Ishikawa (cell line): ENCODE results near the gene MED15.

Experiments used
- CEBPB ChIP-seq: IDR thresholded peaks from 2 replicates; pipeline ENCODE4 v1.6.1; 2012
- CREB1 ChIP-seq: IDR thresholded peaks from 2 replicates; pipeline ENCODE4 v1.6.1; 2012; ENCODE audit warnings: low read depth
- EGR1 ChIP-seq: IDR thresholded peaks from 2 replicates; pipeline ENCODE4 v1.6.1; 2012
- EP300 ChIP-seq: IDR thresholded peaks from 2 replicates; pipeline ENCODE4 v1.6.1; 2012; ENCODE audit warnings: borderline replicate concordance
- FOXM1 ChIP-seq: IDR thresholded peaks from 2 replicates; pipeline ENCODE4 v1.6.1; 2012; ENCODE audit warnings: low read depth, borderline replicate concordance
- MAX ChIP-seq: IDR thresholded peaks from 2 replicates; pipeline ENCODE4 v1.6.1; 2012
- NFIC ChIP-seq: IDR thresholded peaks from 2 replicates; pipeline ENCODE4 v1.6.1; 2012
- RAD21 ChIP-seq: IDR thresholded peaks from 2 replicates; pipeline ENCODE4 v1.6.1; 2012; ENCODE audit warnings: low read depth
- REST ChIP-seq: IDR thresholded peaks from 2 replicates; pipeline ENCODE4 v1.6.1; 2012; ENCODE audit warnings: low read depth, mild to moderate bottlenecking
- TAF1 ChIP-seq: IDR thresholded peaks from 2 replicates; pipeline ENCODE4 v1.6.1; 2012; ENCODE audit warnings: low read depth, mild to moderate bottlenecking
- TCF12 ChIP-seq: IDR thresholded peaks from 2 replicates; pipeline ENCODE4 v1.6.1; 2012; ENCODE audit warnings: low read depth
- TEAD4 ChIP-seq: IDR thresholded peaks from 2 replicates; pipeline ENCODE4 v1.6.1; 2012
- USF1 ChIP-seq: IDR thresholded peaks from 2 replicates; pipeline ENCODE4 v1.6.1; 2012
- YY1 ChIP-seq: IDR thresholded peaks from 2 replicates; pipeline ENCODE4 v1.6.1; 2012; ENCODE audit warnings: low read depth
- ZBTB7A ChIP-seq: IDR thresholded peaks from 2 replicates; pipeline ENCODE4 v1.6.1; 2012; ENCODE audit warnings: low read depth

The MED15 gene

GRCh38 chr22:20542055-20542454, 34.6 kb downstream of the MED15 start:
- TF ChIP-seq RAD21 (no peak), USF1 (no peak)

DNA sequence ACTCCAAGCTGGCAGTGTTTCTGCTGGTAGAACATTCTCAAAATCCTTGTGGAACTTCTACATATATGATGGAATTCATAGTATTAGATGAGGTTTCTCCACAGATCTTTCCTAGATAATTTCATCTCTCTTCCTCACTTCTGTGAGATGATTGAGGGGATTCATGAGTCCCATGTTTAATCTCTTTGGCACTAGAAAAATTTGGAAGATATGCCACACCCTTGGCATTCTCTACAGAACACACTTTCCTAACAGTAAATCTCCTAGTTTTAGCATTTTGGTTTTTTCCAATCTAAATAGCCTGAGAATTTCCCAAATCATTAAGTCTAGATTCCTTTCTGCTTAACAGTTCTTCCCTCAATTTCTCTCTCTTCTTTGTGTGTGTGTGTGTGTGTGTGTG, 35.3 kb downstream of the MED15 start:
- TF ChIP-seq TCF12, result no peak
- no peak for TF ChIP-seq RAD21
- no peak for TF ChIP-seq EGR1
- no peak for TF ChIP-seq CREB1
- no peak for TF ChIP-seq FOXM1
- TF ChIP-seq CEBPB, result no peak
- no peak for TF ChIP-seq TAF1

- no peak for TF ChIP-seq CEBPB
- no peak for TF ChIP-seq EGR1
- no peak for TF ChIP-seq MAX
- TF ChIP-seq EP300, result no peak
- TF ChIP-seq NFIC, result no peak
- TF ChIP-seq YY1, result no peak
- TF ChIP-seq ZBTB7A, result no peak
- no peak for TF ChIP-seq TAF1
- no peak for TF ChIP-seq TCF12
- TF ChIP-seq REST, result no peak
- TF ChIP-seq CREB1, result no peak
These were observed 38.5 kb downstream of the MED15 start for GRCh38 chr22:20545681-20546521.

DNA sequence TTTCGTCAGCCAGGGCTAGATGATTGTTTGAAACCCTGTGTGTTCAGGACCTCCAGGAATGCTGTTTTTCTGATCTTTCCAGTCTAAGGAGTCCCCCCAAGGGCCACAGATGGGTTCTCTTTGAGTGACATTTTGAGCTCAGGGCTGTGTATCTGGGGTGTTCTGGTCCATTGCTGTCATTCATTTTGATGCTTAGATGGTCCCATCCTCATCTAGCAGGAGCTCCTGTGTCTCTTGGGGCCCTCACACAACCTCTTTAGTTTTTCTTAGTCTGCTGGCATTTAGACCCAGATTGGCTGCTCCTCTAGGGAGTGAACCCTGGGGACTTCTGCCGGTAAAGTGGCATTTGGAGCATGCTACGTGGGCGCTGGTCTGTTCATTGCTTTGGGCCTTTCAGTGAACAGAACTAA, 39.1 kb downstream of the MED15 start:
- TF ChIP-seq TAF1 (no peak), YY1 (no peak), MAX (no peak), ZBTB7A (no peak), REST (no peak)

DNA sequence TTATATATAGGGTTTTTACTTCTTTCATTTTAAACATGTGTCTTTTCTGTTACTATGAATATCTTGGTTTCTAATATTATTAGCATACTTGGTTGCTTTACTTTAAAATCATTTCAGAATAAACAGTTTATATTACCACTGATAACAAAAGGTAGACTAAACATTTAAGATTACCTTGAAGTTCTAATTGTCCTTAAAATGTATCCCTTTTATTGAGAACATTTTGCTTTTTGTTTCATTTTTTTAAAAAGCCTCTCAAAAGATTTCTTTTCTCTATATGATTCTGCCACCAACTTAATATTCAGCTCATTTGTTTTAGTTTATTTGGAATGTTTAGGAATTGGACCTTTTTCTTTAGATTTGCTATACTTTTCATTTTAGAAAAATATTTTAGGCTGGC, 39.6 kb downstream of the MED15 start:
- TF ChIP-seq TEAD4 (no peak), FOXM1 (no peak), CEBPB (no peak), ZBTB7A (no peak), TAF1 (no peak), EP300 (no peak), MAX (no peak), REST (no peak), YY1 (no peak), RAD21 (no peak), CREB1 (no peak), NFIC (no peak), EGR1 (no peak), TCF12 (no peak), USF1 (no peak)
